Measurements from ENCODE around the gene SCMH1.
"Not testable (repeated sequence)": the region's sequence is repeated elsewhere in the genome, so short reads cannot be mapped to it uniquely, and the experiment has no call there.

SCMH1 gene

GRCh38 chr1:41217441-41217840 is 24.7 kb downstream of the SCMH1 start:
- in situ Hi-C loops (cut with MboI; ENCODE audit: low sequenced_read_pairs): no loop called here

- in situ Hi-C loops (cut with MboI; ENCODE audit: low sequenced_read_pairs): no loop called here
Observed at GRCh38 chr1:41215623-41216022, 26.5 kb downstream of the SCMH1 start.

- in situ Hi-C loops (cut with MboI; ENCODE audit: low sequenced_read_pairs): no loop called here
Observed at GRCh38 chr1:41213341-41213740, 28.8 kb downstream of the SCMH1 start.

GRCh38 chr1:41211608-41212007 is 30.5 kb downstream of the SCMH1 start:
- in situ Hi-C loops (cut with MboI; ENCODE audit: low sequenced_read_pairs): not testable (repeated sequence)

GRCh38 chr1:41207053-41207452 is 35.1 kb downstream of the SCMH1 start:
- in situ Hi-C loops (cut with MboI; ENCODE audit: low sequenced_read_pairs): not testable (repeated sequence)

GRCh38 chr1:41200728-41201127 is 41.4 kb downstream of the SCMH1 start:
- in situ Hi-C loops (cut with MboI; ENCODE audit: low sequenced_read_pairs): no loop called here

- in situ Hi-C loops (cut with MboI; ENCODE audit: low sequenced_read_pairs): no loop called here
Observed at GRCh38 chr1:41199375-41199774, 42.7 kb downstream of the SCMH1 start.

GRCh38 chr1:41192456-41193178 is 49.5 kb downstream of the SCMH1 start:
- in situ Hi-C loops (cut with MboI; ENCODE audit: low sequenced_read_pairs): no loop called here

- in situ Hi-C loops (cut with MboI; ENCODE audit: low sequenced_read_pairs): no loop called here
Observed at GRCh38 chr1:41184446-41184845, 57.7 kb downstream of the SCMH1 start.

GRCh38 chr1:41178230-41178629 is 63.9 kb downstream of the SCMH1 start:
- in situ Hi-C loops (cut with MboI; ENCODE audit: low sequenced_read_pairs): not testable (repeated sequence)

GRCh38 chr1:41175546-41175945 is 66.6 kb downstream of the SCMH1 start:
- in situ Hi-C loops (cut with MboI; ENCODE audit: low sequenced_read_pairs): no loop called here

GRCh38 chr1:41174170-41174569 is 67.9 kb downstream of the SCMH1 start:
- in situ Hi-C loops (cut with MboI; ENCODE audit: low sequenced_read_pairs): no loop called here

- in situ Hi-C loops (cut with MboI; ENCODE audit: low sequenced_read_pairs): no loop called here
Observed at GRCh38 chr1:41173651-41174050, 68.5 kb downstream of the SCMH1 start.

- in situ Hi-C loops (cut with MboI; ENCODE audit: low sequenced_read_pairs): no loop called here
Observed at GRCh38 chr1:41171266-41171874, 70.7 kb downstream of the SCMH1 start.

- in situ Hi-C loops (cut with MboI; ENCODE audit: low sequenced_read_pairs): no loop called here
Observed at GRCh38 chr1:41169799-41170180, 72.3 kb downstream of the SCMH1 start.

- in situ Hi-C loops (cut with MboI; ENCODE audit: low sequenced_read_pairs): no loop called here
Observed at GRCh38 chr1:41169066-41169798, 72.9 kb downstream of the SCMH1 start.

GRCh38 chr1:41167667-41168066 is 74.4 kb downstream of the SCMH1 start:
- in situ Hi-C loops (cut with MboI; ENCODE audit: low sequenced_read_pairs): no loop called here

- in situ Hi-C loops (cut with MboI; ENCODE audit: low sequenced_read_pairs): no loop called here
Observed at GRCh38 chr1:41164727-41165126, 77.4 kb downstream of the SCMH1 start.

GRCh38 chr1:41162441-41162840 is 79.7 kb downstream of the SCMH1 start:
- in situ Hi-C loops (cut with MboI; ENCODE audit: low sequenced_read_pairs): no loop called here

GRCh38 chr1:41161846-41162245 is 80.3 kb downstream of the SCMH1 start:
- in situ Hi-C loops (cut with MboI; ENCODE audit: low sequenced_read_pairs): no loop called here

- in situ Hi-C loops (cut with MboI; ENCODE audit: low sequenced_read_pairs): no loop called here
Observed at GRCh38 chr1:41160498-41161110, 81.5 kb downstream of the SCMH1 start.

GRCh38 chr1:41158966-41159365 is 83.1 kb downstream of the SCMH1 start:
- in situ Hi-C loops (cut with MboI; ENCODE audit: low sequenced_read_pairs): no loop called here

Measured in HL-60/S4 treated with retinoic acid at 250 ng/mL for 4 days and 3 days (cell line).